HCT116 (cell line): ENCODE data around the gene SPEM1. TPM values are rescaled to one million over a fixed set of nuclear protein-coding genes. Genes with fewer than 3 reads are reported as not detected.
A peak's percentile ranks its signal among the peaks of the same experiment; 100 is the strongest.

Source experiments
- ATAC-seq: fragments of 200-7000 bp; cut with Tn5 transposase; 2 replicates; pipeline ENCODE4 v1.9.1; 2020; ENCODE audit warnings: mild to moderate bottlenecking, moderate library complexity
- BruUV-seq: library from RNA; stranded (reverse); fragments of 400-500 nt; replicated peaks from 2 replicates; lab custom pipeline; 2021; lab: Mats Ljungman, UMichigan
- CTCF ChIA-PET: fragments of 300-600 bp; sonication (Branson Sonifier 250); formaldehyde crosslinking; loops from one replicate; lab custom pipeline; 2021; ENCODE audit warnings: antibody characterized with exemption; lab: Charles Lee
- POLR2A ChIA-PET: fragments of 300-600, 350-600 bp; sonication (Branson Sonifier 250); formaldehyde crosslinking; loops from one replicate; lab custom pipeline; 2021; ENCODE audit warnings: antibody characterized with exemption; lab: Charles Lee
- RAD21 ChIA-PET, 2 experiments: fragments of 300-600 bp; sonication (Branson Sonifier 250); formaldehyde crosslinking; loops; one replicate each; lab custom pipeline; 2023; ENCODE audit warnings: low total read pairs in 2 of 2; ENCODE audit not compliant: uncharacterized antibody in 2 of 2, unreplicated experiment in 2 of 2, low non-redundant PET in 1 of 2; lab: Charles Lee
- DNase-seq: peaks from one replicate; pipeline ENCODE4 v3.0.0-alpha.2; 2010; ENCODE audit warnings: low read depth, low spot score
- H2AFZ ChIP-seq: fragments of 200-600 bp; shearing (Covaris generic), sonication (generic); 2 replicates; pipeline ENCODE4 v1.6.1; 2017; ENCODE audit warnings: low read depth, mixed run types, mixed read lengths, antibody characterized with exemption, low read length; ENCODE audit not compliant: poor library complexity, severe bottlenecking
- H3K27ac ChIP-seq: 2 replicates; pipeline ENCODE4 v1.5.1; 2012; ENCODE audit warnings: low read depth, low read length
- H3K27me3 ChIP-seq: fragments of 200-600 bp; sonication (generic); 2 replicates; pipeline ENCODE4 v1.6.1; 2016; ENCODE audit warnings: mixed run types, low read length, mixed read lengths; ENCODE audit not compliant: insufficient read depth
- H3K36me3 ChIP-seq, 2 experiments: fragments of 200-500 bp in 1 of 2; fragments of 200-600 bp in 1 of 2; sonication (Bioruptor generic) in 1 of 2; sonication (generic) in 1 of 2; 2 replicates each; pipeline versions ENCODE4 v1.5.1 to v1.6.1; 2014 to 2016; ENCODE audit warnings: low read length in 2 of 2, inconsistent platforms in 1 of 2, mixed read lengths in 1 of 2, mixed run types in 1 of 2; ENCODE audit not compliant: insufficient read depth in 2 of 2, control insufficient read depth in 1 of 2
- H3K4me1 ChIP-seq, 2 experiments: fragments of 200-600 bp in 1 of 2; sonication (generic) in 1 of 2; 2 replicates each; pipeline versions ENCODE4 v1.5.1 to v1.6.1; 2012 to 2017; ENCODE audit warnings: low read length in 2 of 2, inconsistent platforms in 1 of 2, mild to moderate bottlenecking in 1 of 2, mixed read lengths in 1 of 2, mixed run types in 1 of 2, moderate library complexity in 1 of 2; ENCODE audit not compliant: insufficient read depth in 2 of 2, control insufficient read depth in 1 of 2
- H3K4me2 ChIP-seq: fragments of 200-600 bp; sonication (generic); 2 replicates; pipeline ENCODE4 v1.6.1; 2017; ENCODE audit warnings: mixed run types, low read length, mixed read lengths
- H3K4me3 ChIP-seq, 2 experiments: fragments of 200-600 bp in 1 of 2; sonication (generic) in 1 of 2; replicated peaks in 1 of 2; 2 replicates each; pipeline ENCODE4 v1.5.1; 2011 to 2016; ENCODE audit warnings: low read length in 2 of 2, control low read depth in 1 of 2, low read depth in 1 of 2, mild to moderate bottlenecking in 1 of 2, mixed read lengths in 1 of 2, mixed run types in 1 of 2
- H3K79me2 ChIP-seq: fragments of 200-600 bp; sonication (generic); 2 replicates; pipeline ENCODE4 v1.6.1; 2017; ENCODE audit warnings: mild to moderate bottlenecking, mixed run types, low read length, moderate library complexity, mixed read lengths; ENCODE audit not compliant: insufficient read depth
- H3K9ac ChIP-seq: fragments of 200-600 bp; sonication (generic); 2 replicates; pipeline ENCODE4 v1.6.1; 2016; ENCODE audit warnings: low read length, mixed read lengths
- H3K9me2 ChIP-seq: fragments of 200-600 bp; sonication (generic), shearing (Covaris generic); 2 replicates; pipeline ENCODE4 v1.6.1; 2017; ENCODE audit warnings: mixed run types, mild to moderate bottlenecking, moderate library complexity; ENCODE audit not compliant: insufficient read depth
- H3K9me3 ChIP-seq, 2 experiments: fragments of 200-500 bp in 1 of 2; fragments of 200-600 bp in 1 of 2; sonication (Bioruptor generic) in 1 of 2; sonication (generic) in 1 of 2; 2 replicates each; pipeline ENCODE4 v1.6.1; 2014 to 2017; ENCODE audit warnings: low read length in 2 of 2, mixed read lengths in 2 of 2, inconsistent platforms in 1 of 2, low read depth in 1 of 2, mild to moderate bottlenecking in 1 of 2, mixed run types in 1 of 2, moderate library complexity in 1 of 2; ENCODE audit not compliant: control insufficient read depth in 1 of 2, insufficient read depth in 1 of 2
- H4K20me1 ChIP-seq: fragments of 200-600 bp; sonication (generic), shearing (Covaris generic); 2 replicates; pipeline ENCODE4 v1.6.1; 2017; ENCODE audit warnings: mixed run types, mild to moderate bottlenecking, moderate library complexity; ENCODE audit not compliant: insufficient read depth
- CBX3 ChIP-seq: IDR thresholded peaks from 2 replicates; pipeline ENCODE4 v1.6.1; 2012; ENCODE audit warnings: low read depth
- CEBPB ChIP-seq: IDR thresholded peaks from 2 replicates; pipeline ENCODE4 v1.6.1; 2012; ENCODE audit warnings: low read depth
- EZH2 ChIP-seq: fragments of 200-600 bp; sonication (generic); IDR thresholded peaks from 2 replicates; pipeline ENCODE4 v1.6.1; 2017; ENCODE audit warnings: antibody characterized with exemption, mixed run types
- FOSL1 ChIP-seq: IDR thresholded peaks from 2 replicates; pipeline ENCODE4 v1.6.1; 2012; ENCODE audit warnings: low read depth
- JUND ChIP-seq: IDR thresholded peaks from 2 replicates; pipeline ENCODE4 v1.6.1; 2012
- POLR2AphosphoS5 ChIP-seq: IDR thresholded peaks from 2 replicates; pipeline ENCODE4 v1.6.1; 2011; ENCODE audit warnings: mild to moderate bottlenecking, low read depth, low read length, moderate library complexity
- RAD21 ChIP-seq: IDR thresholded peaks from 2 replicates; pipeline ENCODE4 v1.6.1; 2012; ENCODE audit warnings: low read depth, mild to moderate bottlenecking
- SRF ChIP-seq: IDR thresholded peaks from 2 replicates; pipeline ENCODE4 v1.6.1; 2012; ENCODE audit warnings: low read depth
- TCF7L2 ChIP-seq: IDR thresholded peaks from 2 replicates; pipeline ENCODE4 v1.7.0; 2011; ENCODE audit warnings: borderline replicate concordance, inconsistent platforms; ENCODE audit not compliant: insufficient read depth, insufficient read length; ENCODE audit errors: extremely low read depth
- YY1 ChIP-seq: IDR thresholded peaks from 2 replicates; pipeline ENCODE4 v1.6.1; 2011; ENCODE audit warnings: low read length, low read depth, moderate library complexity, mild to moderate bottlenecking; ENCODE audit not compliant: insufficient replicate concordance; ENCODE audit errors: extremely low read depth
- ZBTB33 ChIP-seq: IDR thresholded peaks from 2 replicates; pipeline ENCODE4 v1.6.1; 2011; ENCODE audit warnings: mild to moderate bottlenecking, low read length, moderate library complexity; ENCODE audit not compliant: insufficient replicate concordance; ENCODE audit errors: extremely low read depth
- intact Hi-C: fragments of 100-400 bp; cut with micrococcal nuclease; formaldehyde crosslinking; loops from 2 replicates; pipeline ENCODE4 v1.10.0; 2022
- total RNA-seq: library from RNA; stranded (reverse); gene quantifications from one replicate; pipeline ENCODE4 v1.2.1, GENCODE V29; 2021; ENCODE audit not compliant: unreplicated experiment
- TF ChIP-seq, protein P1 (sequence below), 3 experiments: fragments of 200-600 bp in 1 of 3; sonication (generic) in 1 of 3; IDR thresholded peaks in 2 of 3; conservative IDR thresholded peaks in 1 of 3; 2 replicates each; pipeline ENCODE4 v1.5.1; 2012 to 2017; ENCODE audit warnings: low read depth in 2 of 3, low read length in 2 of 3, antibody characterized with exemption in 1 of 3, borderline replicate concordance in 1 of 3, control low read depth in 1 of 3, mild to moderate bottlenecking in 1 of 3, mixed read lengths in 1 of 3, mixed run types in 1 of 3, moderate library complexity in 1 of 3; ENCODE audit not compliant: insufficient read depth in 1 of 3
- TF ChIP-seq, protein P2 (sequence below): IDR thresholded peaks from 2 replicates; pipeline ENCODE4 v1.6.1; 2012
- TF ChIP-seq, protein P3 (sequence below): IDR thresholded peaks from 2 replicates; pipeline ENCODE4 v1.6.1; 2012

SPEM1 gene
- total RNA-seq, 1 experiment from 2014 or later, result 0.32 TPM

DNA sequence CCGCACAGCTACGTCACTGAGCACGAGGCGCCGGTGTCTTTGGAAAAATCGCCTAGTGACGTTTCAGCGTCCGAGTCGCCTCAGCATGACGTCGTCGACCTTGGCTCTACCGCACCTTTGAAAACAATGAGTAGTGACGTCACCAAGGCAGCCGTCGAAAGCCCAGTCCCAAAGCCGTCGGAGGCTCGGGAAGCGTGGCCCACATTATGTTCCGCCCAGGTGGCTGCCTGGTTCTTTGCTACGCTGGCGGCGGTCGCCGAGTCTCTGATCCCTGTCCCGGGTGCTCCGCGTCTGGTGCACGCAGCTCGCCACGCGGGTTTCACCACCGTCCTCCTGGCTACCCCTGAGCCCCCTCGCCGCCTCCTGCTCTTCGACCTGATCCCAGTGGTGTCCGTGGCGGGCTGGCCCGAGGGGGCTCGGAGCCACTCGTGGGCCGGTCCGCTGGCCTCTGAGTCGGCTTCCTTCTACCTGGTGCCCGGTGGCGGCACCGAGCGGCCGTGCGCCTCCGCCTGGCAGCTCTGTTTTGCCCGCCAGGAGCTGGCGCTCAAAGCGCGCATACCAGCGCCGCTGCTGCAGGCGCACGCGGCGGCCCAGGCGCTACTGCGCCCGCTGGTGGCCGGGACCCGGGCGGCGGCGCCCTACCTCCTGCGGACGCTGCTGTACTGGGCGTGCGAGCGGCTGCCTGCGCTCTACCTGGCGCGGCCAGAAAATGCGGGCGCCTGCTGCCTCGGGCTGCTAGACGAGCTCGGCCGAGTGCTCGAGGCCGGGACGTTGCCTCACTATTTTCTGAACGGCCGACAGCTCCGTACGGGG, 16.6 kb downstream of the SPEM1 start (continued):
- TF ChIP-seq, protein P1, sequence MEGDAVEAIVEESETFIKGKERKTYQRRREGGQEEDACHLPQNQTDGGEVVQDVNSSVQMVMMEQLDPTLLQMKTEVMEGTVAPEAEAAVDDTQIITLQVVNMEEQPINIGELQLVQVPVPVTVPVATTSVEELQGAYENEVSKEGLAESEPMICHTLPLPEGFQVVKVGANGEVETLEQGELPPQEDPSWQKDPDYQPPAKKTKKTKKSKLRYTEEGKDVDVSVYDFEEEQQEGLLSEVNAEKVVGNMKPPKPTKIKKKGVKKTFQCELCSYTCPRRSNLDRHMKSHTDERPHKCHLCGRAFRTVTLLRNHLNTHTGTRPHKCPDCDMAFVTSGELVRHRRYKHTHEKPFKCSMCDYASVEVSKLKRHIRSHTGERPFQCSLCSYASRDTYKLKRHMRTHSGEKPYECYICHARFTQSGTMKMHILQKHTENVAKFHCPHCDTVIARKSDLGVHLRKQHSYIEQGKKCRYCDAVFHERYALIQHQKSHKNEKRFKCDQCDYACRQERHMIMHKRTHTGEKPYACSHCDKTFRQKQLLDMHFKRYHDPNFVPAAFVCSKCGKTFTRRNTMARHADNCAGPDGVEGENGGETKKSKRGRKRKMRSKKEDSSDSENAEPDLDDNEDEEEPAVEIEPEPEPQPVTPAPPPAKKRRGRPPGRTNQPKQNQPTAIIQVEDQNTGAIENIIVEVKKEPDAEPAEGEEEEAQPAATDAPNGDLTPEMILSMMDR (IDR thresholded peaks at IDR 0.05 in 2 of 3, conservative IDR thresholded peaks at IDR 0.05 in 1 of 3; ENCODE audit: borderline replicate concordance in 1 of 3, insufficient read depth in 1 of 3, low read depth in 2 of 3, low read length in 2 of 3), result peak; percentile 63 to 99 (median 82)
- TF ChIP-seq CEBPB (no peak), TCF7L2 (peak; percentile 51), JUND (no peak)

DNA sequence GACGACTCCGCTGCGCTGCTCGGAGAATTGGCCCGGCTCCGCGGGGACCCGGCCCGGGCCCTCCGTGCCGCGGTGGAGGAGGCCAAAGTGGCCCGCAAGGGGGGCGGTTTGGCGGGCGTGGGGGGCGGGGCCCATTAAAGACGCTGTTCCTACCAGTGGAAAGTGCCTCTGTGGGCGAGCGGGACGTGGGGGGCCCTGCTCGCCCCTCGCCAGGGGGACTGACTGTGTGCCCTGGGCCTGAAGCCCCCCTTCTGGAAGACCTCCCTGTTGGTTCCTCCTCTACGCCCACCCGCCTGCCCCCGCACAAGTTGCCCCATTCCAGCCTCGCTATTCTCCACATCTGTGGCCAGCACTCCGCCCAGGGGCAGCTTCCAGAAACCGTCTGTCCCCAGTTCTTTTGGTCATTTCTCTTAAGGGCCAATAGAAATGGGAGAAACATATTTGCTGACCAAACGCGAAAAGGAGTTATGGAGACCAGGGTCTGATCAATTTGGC, 17.3 kb downstream of the SPEM1 start:
- H2AFZ ChIP-seq, result no peak overlapping the region
- ChIA-PET RAD21 (interaction anchor here in 1 of 2 experiments (1.0 to 2.4 kb wide), 2 partner anchors 81 to 156 kb away, joined by 3 to 6 read pairs; partner anchors contain the start of gene SLC2A4), POLR2A (interaction anchor here (0.9 to 2.9 kb wide), 7 partner anchors 7 to 250 kb away, joined by 3 to 33 read pairs (median 6); partner anchors contain the start of genes CHRNB1, SPEM2, TMEM256 and TNK1), CTCF (interaction anchor here (1.0 to 3.4 kb wide), 12 partner anchors 7 to 123 kb away, joined by 3 to 28 read pairs (median 6); partner anchors contain the start of genes CHRNB1, PLSCR3, SENP3 and TMEM256)
- no peaks in the 10 kb centered on the region for H4K20me1 ChIP-seq
- H3K79me2 ChIP-seq, result no peaks in the 10 kb centered on the region
- no peaks in the 10 kb centered on the region for H3K27me3 ChIP-seq
- peak overlapping the region; percentile 77 for H3K9ac ChIP-seq
- peak overlapping the region; percentile 99 for H3K4me2 ChIP-seq
- TF ChIP-seq FOSL1 (no peak), EZH2 (no peak), SRF (no peak), YY1 (no peak), ZBTB33 (no peak), POLR2AphosphoS5 (no peak), CBX3 (no peak), RAD21 (no peak)
- TF ChIP-seq, protein P2, sequence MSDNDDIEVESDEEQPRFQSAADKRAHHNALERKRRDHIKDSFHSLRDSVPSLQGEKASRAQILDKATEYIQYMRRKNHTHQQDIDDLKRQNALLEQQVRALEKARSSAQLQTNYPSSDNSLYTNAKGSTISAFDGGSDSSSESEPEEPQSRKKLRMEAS, result no peak
- TF ChIP-seq, protein P3, sequence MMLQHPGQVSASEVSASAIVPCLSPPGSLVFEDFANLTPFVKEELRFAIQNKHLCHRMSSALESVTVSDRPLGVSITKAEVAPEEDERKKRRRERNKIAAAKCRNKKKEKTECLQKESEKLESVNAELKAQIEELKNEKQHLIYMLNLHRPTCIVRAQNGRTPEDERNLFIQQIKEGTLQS, result no peak
- peak overlapping the region; percentile 9 to 69; a peak in 1 of 4 replicates for H3K4me3 ChIP-seq
- DNase-seq (no peak), ATAC-seq (no peak)
- H3K27ac ChIP-seq, result peak overlapping the region; percentile 95
- no peaks in the 10 kb centered on the region; a peak in 1 of 4 replicates for H3K9me3 ChIP-seq
- peaks cover 13 to 32% of the 10 kb centered on the region in 2 experiments for H3K4me1 ChIP-seq
- no peaks in the 10 kb centered on the region for H3K36me3 ChIP-seq
- no TSS peak for BruUV-seq
- intact Hi-C loops, result loop anchor here (1.0 to 10.0 kb wide), 6 partner anchors 43 to 249 kb away; partner anchors contain the start of genes CLDN7, PLSCR3, POLR2A and SENP3
- H3K9me2 ChIP-seq, result no peaks in the 10 kb centered on the region
